ENCODE results near the gene MRPL32.

MRPL32 gene

GRCh38 chr7:42960762-42961161 lies 28.6 kb downstream of the MRPL32 start:
- no peak overlapping the region for H3K27ac ChIP-seq
- TF ChIP-seq, protein P1, sequence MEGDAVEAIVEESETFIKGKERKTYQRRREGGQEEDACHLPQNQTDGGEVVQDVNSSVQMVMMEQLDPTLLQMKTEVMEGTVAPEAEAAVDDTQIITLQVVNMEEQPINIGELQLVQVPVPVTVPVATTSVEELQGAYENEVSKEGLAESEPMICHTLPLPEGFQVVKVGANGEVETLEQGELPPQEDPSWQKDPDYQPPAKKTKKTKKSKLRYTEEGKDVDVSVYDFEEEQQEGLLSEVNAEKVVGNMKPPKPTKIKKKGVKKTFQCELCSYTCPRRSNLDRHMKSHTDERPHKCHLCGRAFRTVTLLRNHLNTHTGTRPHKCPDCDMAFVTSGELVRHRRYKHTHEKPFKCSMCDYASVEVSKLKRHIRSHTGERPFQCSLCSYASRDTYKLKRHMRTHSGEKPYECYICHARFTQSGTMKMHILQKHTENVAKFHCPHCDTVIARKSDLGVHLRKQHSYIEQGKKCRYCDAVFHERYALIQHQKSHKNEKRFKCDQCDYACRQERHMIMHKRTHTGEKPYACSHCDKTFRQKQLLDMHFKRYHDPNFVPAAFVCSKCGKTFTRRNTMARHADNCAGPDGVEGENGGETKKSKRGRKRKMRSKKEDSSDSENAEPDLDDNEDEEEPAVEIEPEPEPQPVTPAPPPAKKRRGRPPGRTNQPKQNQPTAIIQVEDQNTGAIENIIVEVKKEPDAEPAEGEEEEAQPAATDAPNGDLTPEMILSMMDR (IDR thresholded peaks at IDR 0.05; ENCODE audit: low read depth, low read length, missing control alignments): no peak
- H3K4me3 ChIP-seq (ENCODE audit: low read depth, low read length): no peak overlapping the region
- H3K36me3 ChIP-seq (replicated peaks): no peaks in the 10 kb centered on the region
- H3K27me3 ChIP-seq (replicated peaks): no peaks in the 10 kb centered on the region
- DNase-seq: no peak
- in situ Hi-C loops (cut with HindIII; ENCODE audit: low pct_ligation_motif_present, low sequenced_read_pairs): no loop called here

DNA sequence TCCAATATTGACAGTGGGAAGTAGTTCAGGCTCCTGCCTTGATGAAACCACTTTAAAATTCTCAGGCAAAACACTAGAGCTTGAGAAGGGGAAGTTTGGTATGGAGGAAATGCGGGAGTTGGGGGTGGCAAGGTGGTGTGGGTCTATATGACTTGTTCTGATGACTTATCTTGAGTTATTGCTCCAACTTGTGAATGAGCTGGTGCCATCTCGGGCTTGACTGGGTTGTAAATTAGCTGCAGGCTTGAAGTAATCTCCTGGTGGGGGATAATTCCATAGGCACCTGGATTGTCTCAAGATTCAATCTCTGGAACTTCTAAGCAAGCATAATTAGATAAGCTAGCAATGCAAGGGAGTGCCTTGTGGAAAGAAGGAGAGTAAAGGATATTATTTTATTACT lies 29.0 kb downstream of the MRPL32 start:
- Histone ChIP-seq H3K36me3 (replicated peaks) (no peaks in the 10 kb centered on the region), H3K4me3 (ENCODE audit: low read depth, low read length) (no peak overlapping the region), H3K27ac (no peak overlapping the region), H3K27me3 (replicated peaks) (no peaks in the 10 kb centered on the region)
- TF ChIP-seq, protein P1 (IDR thresholded peaks at IDR 0.05; ENCODE audit: low read depth, low read length, missing control alignments): no peak
- DNase-seq: no peak
- in situ Hi-C loops (cut with HindIII; ENCODE audit: low pct_ligation_motif_present, low sequenced_read_pairs): no loop called here

GRCh38 chr7:42964293-42964692 lies 32.1 kb downstream of the MRPL32 start:
- in situ Hi-C loops (cut with HindIII; ENCODE audit: low pct_ligation_motif_present, low sequenced_read_pairs): no loop called here
- no peak for DNase-seq
- no peak overlapping the region for H3K27ac ChIP-seq
- TF ChIP-seq, protein P1 (IDR thresholded peaks at IDR 0.05; ENCODE audit: low read depth, low read length, missing control alignments): no peak
- no peaks in the 10 kb centered on the region for H3K27me3 ChIP-seq (replicated peaks)
- no peak overlapping the region for H3K4me3 ChIP-seq (ENCODE audit: low read depth, low read length)
- H3K36me3 ChIP-seq (replicated peaks): no peaks in the 10 kb centered on the region

DNA sequence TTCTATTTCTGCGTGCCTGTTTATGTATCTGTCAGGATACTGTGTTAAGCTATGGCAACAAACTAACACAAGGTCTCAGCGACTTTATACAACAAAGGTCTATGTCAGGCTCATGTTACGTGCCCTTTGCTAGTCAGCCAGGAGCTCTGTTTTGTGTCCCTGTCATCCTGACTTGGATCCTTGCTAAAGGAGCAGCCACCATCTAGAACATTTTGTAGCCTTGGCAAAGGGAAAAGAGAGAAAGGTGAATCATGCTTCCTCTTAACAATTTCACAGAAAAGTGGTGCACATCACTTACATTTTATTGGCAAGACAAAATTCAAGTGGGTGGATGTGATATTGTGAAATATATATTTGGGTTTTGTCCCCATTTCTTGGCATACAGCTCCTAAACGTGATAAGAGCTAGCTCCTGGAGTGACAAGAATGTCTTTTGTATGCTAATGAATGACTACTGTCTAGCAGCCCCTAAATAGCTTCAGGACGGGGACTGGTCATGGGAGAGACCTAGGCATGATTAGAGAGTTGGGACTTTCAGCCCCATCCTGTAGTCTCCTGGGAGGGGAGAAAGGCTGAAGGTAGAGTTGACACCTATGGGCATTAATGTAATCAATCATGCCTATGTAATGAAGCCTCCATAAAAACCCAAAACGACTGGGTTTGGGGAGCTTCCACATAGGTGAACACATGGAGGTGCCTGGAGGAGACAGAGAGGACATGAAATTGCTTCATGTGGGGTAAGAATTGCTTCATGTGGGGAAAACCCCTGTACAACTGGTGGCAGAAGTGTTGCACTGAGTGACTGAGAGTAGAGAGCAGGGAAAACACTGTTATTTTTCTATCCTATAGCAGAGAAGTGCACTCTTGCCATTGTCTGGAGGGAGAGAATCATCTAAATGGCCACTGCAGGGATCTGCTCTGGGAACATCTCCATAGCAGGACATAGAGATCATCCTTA lies 33.0 kb downstream of the MRPL32 start:
- H3K27me3 ChIP-seq (replicated peaks): no peaks in the 10 kb centered on the region
- DNase-seq: no peak
- no peak overlapping the region for H3K4me3 ChIP-seq (ENCODE audit: low read depth, low read length)
- in situ Hi-C loops (cut with HindIII; ENCODE audit: low pct_ligation_motif_present, low sequenced_read_pairs): no loop called here
- TF ChIP-seq, protein P1 (IDR thresholded peaks at IDR 0.05; ENCODE audit: low read depth, low read length, missing control alignments): no peak
- H3K36me3 ChIP-seq (replicated peaks): no peaks in the 10 kb centered on the region
- no peak overlapping the region for H3K27ac ChIP-seq

DNA sequence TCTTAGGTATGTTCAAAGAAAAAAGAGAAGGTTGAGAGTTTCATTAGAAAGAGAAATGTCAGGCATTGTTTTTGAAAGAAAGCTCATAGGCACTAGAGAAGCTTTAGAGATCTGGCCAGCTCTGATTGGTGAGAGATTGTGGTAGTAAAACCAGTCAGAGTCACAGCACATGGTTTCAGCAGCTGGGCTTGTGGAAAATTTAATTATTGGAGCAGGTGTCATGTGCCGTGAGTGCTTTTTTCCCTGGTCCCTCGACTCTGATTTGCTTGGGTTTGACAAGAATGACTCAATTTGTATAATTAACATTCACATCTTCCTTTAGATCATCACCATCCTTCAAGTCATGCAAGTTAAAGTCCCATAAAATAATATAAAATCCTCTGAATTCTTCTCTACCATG lies 35.2 kb downstream of the MRPL32 start:
- TF ChIP-seq, protein P1 (IDR thresholded peaks at IDR 0.05; ENCODE audit: low read depth, low read length, missing control alignments): no peak

More for the DNA sequence above, 35.2 kb downstream of the MRPL32 start:
- in situ Hi-C loops (cut with HindIII; ENCODE audit: low pct_ligation_motif_present, low sequenced_read_pairs): no loop called here
- no peak overlapping the region for H3K4me3 ChIP-seq (ENCODE audit: low read depth, low read length)
- H3K27ac ChIP-seq: no peak overlapping the region
- no peaks in the 10 kb centered on the region for H3K27me3 ChIP-seq (replicated peaks)
- H3K36me3 ChIP-seq (replicated peaks): no peaks in the 10 kb centered on the region
- no peak for DNase-seq

Measured in brain microvascular endothelial cell (primary cell).